ENCODE results near the gene VAMP3.

DNA sequence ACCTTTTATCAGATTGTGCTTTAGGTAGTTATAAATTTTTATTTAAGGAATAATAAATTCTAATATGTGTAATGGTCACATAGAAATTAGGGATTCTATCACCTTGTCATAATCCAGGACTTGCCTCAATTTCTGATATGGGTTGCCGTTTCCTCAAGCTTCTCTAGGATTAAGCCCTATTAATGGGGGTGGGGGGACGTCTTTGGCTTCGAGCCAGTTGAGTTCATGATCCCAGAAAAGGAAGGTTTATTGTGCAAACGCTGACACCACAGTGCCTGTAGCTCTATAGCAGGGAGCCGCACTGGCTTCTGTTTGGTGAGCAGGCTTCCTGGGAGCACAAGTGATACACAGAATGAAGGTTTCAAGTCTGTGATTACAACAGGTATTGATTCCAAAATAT is 22.0 kb upstream of the VAMP3 start:
- TF ChIP-seq YY1 (IDR thresholded peaks at IDR 0.05; ENCODE audit: insufficient read depth, insufficient read length): no peak
- no peak for TF ChIP-seq SUZ12 (IDR thresholded peaks at IDR 0.05; ENCODE audit: extremely low read depth, insufficient read depth, insufficient read length)
- TF ChIP-seq ZNF274 (IDR thresholded peaks at IDR 0.05; ENCODE audit: low read depth, low read length): no peak
